GM12878 (cell line): ENCODE results near the gene MALT1. TPM values are rescaled to one million over a fixed set of nuclear protein-coding genes. Genes with fewer than 3 reads are reported as not detected.

Experiments used
- ATAC-seq: fragments of 200-7000 bp; cut with Tn5 transposase; 3 replicates; pipeline ENCODE4 v1.9.1; 2020; ENCODE audit warnings: mild to moderate bottlenecking, moderate library complexity
- BruUV-seq: library from RNA; stranded (reverse); fragments of 400-500 nt; replicated peaks from 2 replicates; lab custom pipeline; 2021; lab: Mats Ljungman, UMichigan
- CTCF ChIA-PET: fragments of 300-600 bp; sonication (Branson Sonifier 250); formaldehyde crosslinking; extraction: SDS; loops from one replicate; lab custom pipeline; 2021; ENCODE audit warnings: inconsistent platforms; lab: Yijun Ruan, JAX
- POLR2A ChIA-PET: fragments of 350-600 bp; formaldehyde crosslinking; extraction: SDS; loops from one replicate; lab custom pipeline; 2021; ENCODE audit warnings: inconsistent platforms; lab: Charles Lee
- RAD21 ChIA-PET: fragments of 300-600 bp; sonication (Branson Sonifier 250); formaldehyde crosslinking; loops from one replicate; lab custom pipeline; 2023; ENCODE audit warnings: antibody characterized with exemption; ENCODE audit not compliant: unreplicated experiment; lab: Charles Lee
- SMC1A ChIA-PET: fragments of 300-600 bp; sonication (Branson Sonifier 250); formaldehyde crosslinking; loops from one replicate; lab custom pipeline; 2023; ENCODE audit not compliant: unreplicated experiment, uncharacterized antibody; lab: Charles Lee
- DNase-seq: peaks from one replicate; pipeline ENCODE4 v3.0.0-alpha.2; 2011; ENCODE audit warnings: low read depth, low spot score
- FAIRE-seq: peaks from 3 replicates; lab custom pipeline; 2011; peaks lifted over from hg19 to GRCh38; lab: Jason Lieb, UNC
- H2AFZ ChIP-seq: 2 replicates; pipeline ENCODE4 v1.6.0; 2011; ENCODE audit warnings: low read depth, low read length, control low read depth; ENCODE audit not compliant: control insufficient read depth
- H3K27ac ChIP-seq: 2 replicates; pipeline ENCODE4 v1.5.1; 2011; ENCODE audit warnings: control low read depth; ENCODE audit not compliant: control insufficient read depth, insufficient read depth
- H3K27me3 ChIP-seq, 2 experiments: replicated peaks in 1 of 2; 2 replicates each; pipeline versions ENCODE4 v1.6.0 to v1.6.1; 2011; ENCODE audit warnings: low read length in 1 of 2; ENCODE audit not compliant: control insufficient read depth in 2 of 2, insufficient read depth in 2 of 2
- H3K36me3 ChIP-seq, 2 experiments: 2 replicates each; pipeline ENCODE4 v1.5.1; 2011; ENCODE audit warnings: low read length in 1 of 2; ENCODE audit not compliant: control insufficient read depth in 2 of 2, insufficient read depth in 2 of 2
- H3K4me1 ChIP-seq: 2 replicates; pipeline ENCODE4 v1.6.1; 2011; ENCODE audit warnings: mild to moderate bottlenecking, low read length, moderate library complexity, mixed read lengths; ENCODE audit not compliant: control insufficient read depth, insufficient read depth
- H3K4me2 ChIP-seq: 2 replicates; pipeline ENCODE4 v1.6.0; 2011; ENCODE audit warnings: control low read depth; ENCODE audit not compliant: control insufficient read depth, insufficient read depth
- H3K4me3 ChIP-seq: fragments of 200-600 bp; sonication (generic); 2 replicates; pipeline ENCODE4 v1.5.1; 2016
- H3K79me2 ChIP-seq: 2 replicates; pipeline ENCODE4 v1.6.0; 2011; ENCODE audit warnings: low read length; ENCODE audit not compliant: control insufficient read depth, insufficient read depth
- H3K9ac ChIP-seq: 2 replicates; pipeline ENCODE4 v1.8.0; 2011; ENCODE audit warnings: low read length, control low read depth, mixed read lengths; ENCODE audit not compliant: control insufficient read depth, insufficient read depth
- H3K9me3 ChIP-seq: replicated peaks from 3 replicates; pipeline ENCODE4 v1.5.1; 2011; ENCODE audit warnings: mild to moderate bottlenecking, low read length; ENCODE audit not compliant: control insufficient read depth, insufficient read depth
- H4K20me1 ChIP-seq: 2 replicates; pipeline ENCODE4 v1.6.0; 2011; ENCODE audit not compliant: control insufficient read depth, insufficient read depth
- CHD4 ChIP-seq: fragments of 200-600 bp; sonication (generic); IDR thresholded peaks from 2 replicates; pipeline ENCODE4 v1.6.1; 2016; ENCODE audit warnings: mild to moderate bottlenecking
- EZH2 ChIP-seq: IDR thresholded peaks from 2 replicates; pipeline ENCODE4 v1.6.1; 2012; ENCODE audit warnings: low read depth, mild to moderate bottlenecking, control low read depth, inconsistent platforms, low read length, borderline replicate concordance; ENCODE audit not compliant: control insufficient read depth
- NFYB ChIP-seq: IDR thresholded peaks from 2 replicates; pipeline ENCODE4 v1.6.1; 2011; ENCODE audit warnings: low read depth, mild to moderate bottlenecking, low read length, improper control_type of control experiment, moderate library complexity; ENCODE audit not compliant: insufficient read depth
- NR2C1 ChIP-seq: fragments of 450-650 bp; IDR thresholded peaks from 2 replicates; pipeline ENCODE4 v1.6.1; 2017; ENCODE audit warnings: antibody characterized with exemption, mild to moderate bottlenecking, moderate library complexity
- NR2C2 ChIP-seq: IDR thresholded peaks from 2 replicates; pipeline ENCODE4 v1.6.1; 2011; ENCODE audit warnings: borderline replicate concordance, low read depth; ENCODE audit not compliant: control insufficient read depth, insufficient read length
- POLR2A ChIP-seq: IDR thresholded peaks from 2 replicates; pipeline ENCODE4 v1.6.1; 2011; ENCODE audit warnings: low read depth, mild to moderate bottlenecking, low read length
- RFX5 ChIP-seq: IDR thresholded peaks from 2 replicates; pipeline ENCODE4 v1.6.1; 2011; ENCODE audit warnings: low read depth, low read length, improper control_type of control experiment
- RUNX3 ChIP-seq: IDR thresholded peaks from 2 replicates; pipeline ENCODE4 v1.6.1; 2012; ENCODE audit warnings: low read length, inconsistent platforms
- SMAD1 ChIP-seq: fragments of 450-650 bp; IDR thresholded peaks from 2 replicates; pipeline ENCODE4 v1.6.1; 2018; ENCODE audit warnings: mild to moderate bottlenecking, low read depth; ENCODE audit not compliant: partially characterized antibody
- SMAD5 ChIP-seq: IDR thresholded peaks from 2 replicates; pipeline ENCODE4 v1.6.1; 2016; ENCODE audit warnings: antibody characterized with exemption, low read depth
- SRF ChIP-seq, 2 experiments: IDR thresholded peaks; 2 replicates each; pipeline ENCODE4 v1.6.1; 2011; ENCODE audit warnings: low read depth in 2 of 2, low read length in 2 of 2, mild to moderate bottlenecking in 1 of 2, moderate library complexity in 1 of 2
- WRNIP1 ChIP-seq: IDR thresholded peaks from 2 replicates; pipeline ENCODE4 v1.6.1; 2011; ENCODE audit warnings: low read depth, low read length, improper control_type of control experiment, borderline replicate concordance
- ZNF24 ChIP-seq: fragments of 450-650 bp; IDR thresholded peaks from 2 replicates; pipeline ENCODE4 v1.6.1; 2017; ENCODE audit warnings: antibody characterized with exemption, mild to moderate bottlenecking
- ZZZ3 ChIP-seq: IDR thresholded peaks from 2 replicates; pipeline ENCODE4 v1.6.1; 2011; ENCODE audit warnings: low read depth; ENCODE audit not compliant: control insufficient read depth, insufficient read length
- WGBS: methylation state at CpG from one replicate; pipeline ENCODE4 v1.1.6; 2016; ENCODE audit warnings: low lambda C conversion rate; ENCODE audit not compliant: insufficient replicate concordance, insufficient coverage; ENCODE audit errors: missing lambda C conversion rate; 5-methylcytosine and 5-hydroxymethylcytosine counted together
- in situ Hi-C: fragments of 300-500 bp; cut with MboI; formaldehyde crosslinking; loops from 9 replicates; pipeline ENCODE4 v1.14.3; 2018; ENCODE audit warnings: mixed read lengths
- intact Hi-C: fragments of 100-400 bp; cut with micrococcal nuclease; formaldehyde crosslinking; loops from one replicate; pipeline ENCODE4 v1.14.2; 2022; ENCODE audit not compliant: unreplicated experiment
- polyA plus RNA-seq, 11 experiments: library from polyadenylated mRNA; depleted of rRNA in 4 of 11; unstranded in 6 of 11; stranded (reverse) in 5 of 11; fragments of >200 nt; fragmentation: Nextera tagmentation in 4 of 11; fragmentation: Illumina TruSeq in 1 of 11; extraction: Ambion mirVana in 4 of 11; extraction: Trizol in 1 of 11; gene quantifications; 1 replicate in 1 of 11; 2 replicates in 10 of 11; pipeline versions ENCODE4 v1.2.1 to v1.2.3, GENCODE V29; 2011 to 2016; ENCODE audit warnings: inconsistent platforms in 2 of 11, missing spikeins in 2 of 11, low read depth in 1 of 11
- total RNA-seq, 4 experiments: library from RNA; depleted of rRNA in 3 of 4; stranded (reverse); fragments of >200 nt in 3 of 4; fragmentation: Illumina TruSeq in 1 of 4; extraction: Trizol in 1 of 4; gene quantifications; 2 replicates each; pipeline versions ENCODE4 v1.2.1 to v1.2.3, GENCODE V29; 2013 to 2021
- TF ChIP-seq, protein P1 (sequence below): fragments of 450-650 bp; conservative IDR thresholded peaks from 2 replicates; pipeline ENCODE4 v1.6.1; 2017; ENCODE audit warnings: mild to moderate bottlenecking, moderate library complexity

MALT1 gene
- total and polyA plus RNA-seq, 10 of the 15 experiments (the other 5 are each of a cell fraction or from before 2014, with no cell fraction given), result 17.6 to 126 (median 45.4) TPM

DNA sequence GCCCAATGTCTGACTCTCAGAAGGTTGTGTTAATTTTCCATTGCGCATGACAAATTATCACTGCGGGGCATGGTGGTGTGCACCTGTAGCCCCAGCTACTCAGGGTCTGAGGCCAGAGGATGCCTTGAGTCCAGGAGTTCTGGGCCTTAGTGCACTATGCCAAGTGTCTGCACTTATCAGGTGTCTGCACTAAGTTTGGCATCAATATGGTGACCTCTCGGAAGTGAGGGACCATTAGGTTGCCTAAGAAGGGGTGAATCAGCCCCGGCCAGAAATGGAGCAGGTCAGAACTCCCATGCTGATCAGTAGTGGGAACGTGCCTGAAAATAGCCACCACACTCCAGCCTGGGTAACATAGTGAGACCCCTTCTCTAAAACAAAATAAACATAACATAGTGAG lies 131.7 kb downstream of the MALT1 start:
- in situ Hi-C loops, result no loop called here

More for the DNA sequence above, 131.7 kb downstream of the MALT1 start:
- DNase-seq, result no peak
- H3K36me3 ChIP-seq, result no peaks in the 10 kb centered on the region
- H3K27me3 ChIP-seq, result no peaks in the 10 kb centered on the region
- H2AFZ ChIP-seq, result no peak overlapping the region
- ChIA-PET RAD21 (no interaction called here), POLR2A (interaction anchor here (0.6 kb wide), 1 partner anchor 938 kb away, joined by 3 read pairs; no protein-coding TSS in a partner anchor), SMC1A (no interaction called here), CTCF (no interaction called here)
- BruUV-seq, result no TSS peak
- intact Hi-C loops, result no loop called here
- H3K4me3 ChIP-seq, result no peak overlapping the region
- ATAC-seq, result no peak
- no peak overlapping the region for H3K27ac ChIP-seq
- no peaks in the 10 kb centered on the region; the same call in 2 of the 3 replicates for H3K9me3 ChIP-seq
- no peak for FAIRE-seq
- 36% methylated on average over 5 of the region's 5 CpGs for WGBS
- H3K9ac ChIP-seq, result no peak overlapping the region
- H3K4me2 ChIP-seq, result no peak overlapping the region
- H3K4me1 ChIP-seq, result peaks cover 11% of the 10 kb centered on the region
- H3K79me2 ChIP-seq, result no peaks in the 10 kb centered on the region
- TF ChIP-seq SMAD1 (no peak), NR2C1 (no peak), WRNIP1 (no peak), NR2C2 (no peak), CHD4 (no peak), POLR2A (no peak), RUNX3 (no peak), SRF (IDR thresholded peaks at IDR 0.05; ENCODE audit: low read depth in 2 of 2, low read length in 2 of 2) (no peak), RFX5 (no peak), ZNF24 (no peak), EZH2 (no peak), NFYB (no peak), ZZZ3 (no peak), SMAD5 (no peak)
- TF ChIP-seq, protein P1, sequence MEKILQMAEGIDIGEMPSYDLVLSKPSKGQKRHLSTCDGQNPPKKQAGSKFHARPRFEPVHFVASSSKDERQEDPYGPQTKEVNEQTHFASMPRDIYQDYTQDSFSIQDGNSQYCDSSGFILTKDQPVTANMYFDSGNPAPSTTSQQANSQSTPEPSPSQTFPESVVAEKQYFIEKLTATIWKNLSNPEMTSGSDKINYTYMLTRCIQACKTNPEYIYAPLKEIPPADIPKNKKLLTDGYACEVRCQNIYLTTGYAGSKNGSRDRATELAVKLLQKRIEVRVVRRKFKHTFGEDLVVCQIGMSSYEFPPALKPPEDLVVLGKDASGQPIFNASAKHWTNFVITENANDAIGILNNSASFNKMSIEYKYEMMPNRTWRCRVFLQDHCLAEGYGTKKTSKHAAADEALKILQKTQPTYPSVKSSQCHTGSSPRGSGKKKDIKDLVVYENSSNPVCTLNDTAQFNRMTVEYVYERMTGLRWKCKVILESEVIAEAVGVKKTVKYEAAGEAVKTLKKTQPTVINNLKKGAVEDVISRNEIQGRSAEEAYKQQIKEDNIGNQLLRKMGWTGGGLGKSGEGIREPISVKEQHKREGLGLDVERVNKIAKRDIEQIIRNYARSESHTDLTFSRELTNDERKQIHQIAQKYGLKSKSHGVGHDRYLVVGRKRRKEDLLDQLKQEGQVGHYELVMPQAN, result no peak
- H4K20me1 ChIP-seq, result no peaks in the 10 kb centered on the region
